HG03039 (cell line): ENCODE measurements around the gene ZNF277.

Experiments used
- ATAC-seq: cut with Tn5 transposase; IDR thresholded peaks from one replicate; pipeline ENCODE4 v1.9.1; 2021; ENCODE audit warnings: mild to moderate bottlenecking, moderate library complexity; ENCODE audit not compliant: unreplicated experiment

ZNF277 gene

GRCh38 chr7:112206991-112207592 lies 597 bp downstream of the ZNF277 start:
- no peak for ATAC-seq

GRCh38 chr7:112207765-112208164 lies 1.3 kb downstream of the ZNF277 start:
- ATAC-seq, result no peak

GRCh38 chr7:112211348-112211907 lies 4.9 kb downstream of the ZNF277 start:
- no peak for ATAC-seq

- no peak for ATAC-seq
These were observed 6.1 kb downstream of the ZNF277 start for GRCh38 chr7:112212571-112212970.

GRCh38 chr7:112213735-112214134 lies 7.2 kb downstream of the ZNF277 start:
- ATAC-seq, result no peak

- no peak for ATAC-seq
These were observed 7.8 kb downstream of the ZNF277 start for GRCh38 chr7:112214268-112214667.

- ATAC-seq, result no peak
These were observed 8.4 kb downstream of the ZNF277 start for GRCh38 chr7:112214883-112215282.

- no peak for ATAC-seq
These were observed 9.3 kb downstream of the ZNF277 start for GRCh38 chr7:112215787-112216186.

GRCh38 chr7:112220877-112221434 lies 14.5 kb downstream of the ZNF277 start:
- ATAC-seq, result no peak

GRCh38 chr7:112223310-112223709 lies 16.8 kb downstream of the ZNF277 start:
- no peak for ATAC-seq

GRCh38 chr7:112224186-112224585 lies 17.7 kb downstream of the ZNF277 start:
- no peak for ATAC-seq

- ATAC-seq, result no peak
These were observed 18.5 kb downstream of the ZNF277 start for GRCh38 chr7:112225006-112225405.

GRCh38 chr7:112226701-112227276 lies 20.3 kb downstream of the ZNF277 start:
- no peak for ATAC-seq

GRCh38 chr7:112228632-112229031 lies 22.1 kb downstream of the ZNF277 start:
- ATAC-seq, result no peak

GRCh38 chr7:112232212-112232978 lies 25.9 kb downstream of the ZNF277 start:
- ATAC-seq, result no peak

- ATAC-seq, result no peak
These were observed 26.7 kb downstream of the ZNF277 start for GRCh38 chr7:112233048-112233697.

- ATAC-seq, result no peak
These were observed 27.7 kb downstream of the ZNF277 start for GRCh38 chr7:112234147-112234546.

GRCh38 chr7:112236597-112236996 lies 30.1 kb downstream of the ZNF277 start:
- ATAC-seq, result no peak

- no peak for ATAC-seq
These were observed 31.8 kb downstream of the ZNF277 start for GRCh38 chr7:112238330-112238729.

- ATAC-seq, result no peak
These were observed 32.5 kb downstream of the ZNF277 start for GRCh38 chr7:112238852-112239610.
